Endothelial cell of umbilical vein (primary cell): ENCODE results near the gene INO80D.

ENCODE experiments used
- CTCF ChIP-seq, 2 donors: IDR thresholded peaks; 1 replicate in 1 of 2; 2 replicates in 1 of 2; pipeline ENCODE4 v1.5.1; 2011; ENCODE audit warnings: low read length in 2 of 2, mild to moderate bottlenecking in 2 of 2, moderate library complexity in 2 of 2, control low read depth in 1 of 2, inconsistent platforms in 1 of 2, low read depth in 1 of 2; ENCODE audit not compliant: insufficient read depth in 1 of 2; ENCODE audit errors: extremely low read depth in 1 of 2
- EZH2 ChIP-seq: IDR thresholded peaks from 2 replicates; pipeline ENCODE4 v1.6.1; 2012; ENCODE audit warnings: borderline replicate concordance, low read depth, mild to moderate bottlenecking, moderate library complexity, low read length, inconsistent platforms; ENCODE audit not compliant: severe bottlenecking
- MAX ChIP-seq: IDR thresholded peaks from 2 replicates; pipeline ENCODE4 v1.6.1; 2011; ENCODE audit not compliant: insufficient read depth, insufficient read length

- TF ChIP-seq MAX, result no peak
- no peak for TF ChIP-seq CTCF (IDR thresholded peaks at IDR 0.05; ENCODE audit: extremely low read depth in 1 of 2, insufficient read depth in 1 of 2, low read depth in 1 of 2, low read length in 2 of 2)
- TF ChIP-seq EZH2, result no peak
Observed at GRCh38 chr2:206063635-206064034, 22.3 kb downstream of the INO80D start.
